SK-N-MC (cell line): ENCODE measurements around the gene GRM5.

Experiments used
- EZH2 ChIP-seq: fragments of 200-600 bp; sonication (generic); IDR thresholded peaks from one replicate; pipeline ENCODE4 v1.6.1; 2017; ENCODE audit warnings: antibody characterized with exemption
- FOXP2 ChIP-seq: optimal IDR thresholded peaks from 2 replicates; pipeline ENCODE3; 2011; ENCODE audit warnings: mild to moderate bottlenecking, moderate library complexity; ENCODE audit not compliant: insufficient read depth; ENCODE audit errors: extremely low read length, control extremely low read depth
- POLR2AphosphoS5 ChIP-seq: IDR thresholded peaks from 2 replicates; pipeline ENCODE4 v1.6.1; 2012; ENCODE audit warnings: mild to moderate bottlenecking, low read depth, low read length, borderline replicate concordance

- TF ChIP-seq EZH2 (no peak), POLR2AphosphoS5 (no peak), FOXP2 (no peak)
Measured at GRCh38 chr11:88701816-88702215, 364.0 kb downstream of the GRM5 start.
